HUDEP-2 (cell line): Measurements from ENCODE around the gene HYLS1.

ENCODE experiments used
- DNase-seq, 76 experiments: peaks; one replicate each; lab custom pipeline; 2025; ENCODE audit not compliant: unreplicated experiment in 76 of 76; lab: John Stamatoyannopoulos, UW

The HYLS1 gene

DNA sequence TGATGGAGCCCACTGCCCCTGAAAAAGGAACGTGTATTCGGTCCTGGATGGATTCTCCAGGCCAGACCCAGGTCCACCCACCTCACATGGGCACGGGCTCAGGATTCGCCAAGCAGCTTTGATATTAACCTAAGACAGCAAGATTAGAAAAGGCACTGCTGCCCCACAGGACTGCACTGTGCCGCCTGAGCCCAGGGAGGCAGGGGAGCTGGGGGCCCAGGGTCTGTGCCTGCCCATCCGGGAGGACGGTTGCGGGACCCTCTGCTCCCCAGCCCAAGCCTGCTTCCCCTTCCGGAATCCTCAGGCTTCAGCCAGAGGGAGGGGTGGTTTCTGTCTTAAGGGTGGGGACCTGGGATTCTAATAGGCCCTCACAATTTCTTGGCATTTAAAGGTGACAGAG, 44.8 kb downstream of the HYLS1 start:
- no peak for DNase-seq

DNA sequence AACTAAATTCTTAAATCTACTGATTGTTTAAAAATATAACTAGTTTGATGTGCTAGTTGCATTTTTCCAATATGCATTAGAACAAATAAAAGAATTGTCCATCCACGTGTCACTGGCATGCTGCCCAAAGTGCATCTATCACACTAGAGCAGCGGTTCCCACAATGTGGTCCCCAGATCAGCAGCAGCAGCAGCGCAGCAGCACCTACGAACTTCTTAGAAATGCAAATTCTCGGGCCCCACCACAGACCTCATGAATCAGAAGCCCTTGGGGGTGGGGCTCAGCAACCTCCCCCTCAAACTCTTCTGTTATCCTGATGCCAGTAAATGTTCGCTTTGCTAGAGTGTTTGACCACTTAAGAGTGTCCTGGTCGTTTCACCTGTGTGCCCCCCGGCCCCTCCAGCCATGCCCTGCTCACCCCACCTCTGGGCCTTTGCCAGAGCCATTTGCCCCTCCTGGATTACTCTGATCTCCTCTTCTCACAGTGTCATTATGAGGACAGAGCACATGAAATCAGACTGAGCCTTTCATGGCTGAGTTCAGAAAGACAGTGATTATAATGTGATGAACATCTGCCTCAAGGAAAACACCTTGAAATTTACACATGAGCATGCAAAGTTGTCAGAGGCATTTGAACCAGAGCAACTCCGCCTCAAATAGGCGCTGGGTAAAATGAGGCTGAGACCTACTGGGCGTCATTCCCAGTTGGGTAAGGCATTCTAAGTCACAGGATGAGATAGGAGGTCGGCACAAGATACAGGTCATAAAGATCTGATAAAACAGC, 45.8 kb downstream of the HYLS1 start:
- DNase-seq, result no peak

DNA sequence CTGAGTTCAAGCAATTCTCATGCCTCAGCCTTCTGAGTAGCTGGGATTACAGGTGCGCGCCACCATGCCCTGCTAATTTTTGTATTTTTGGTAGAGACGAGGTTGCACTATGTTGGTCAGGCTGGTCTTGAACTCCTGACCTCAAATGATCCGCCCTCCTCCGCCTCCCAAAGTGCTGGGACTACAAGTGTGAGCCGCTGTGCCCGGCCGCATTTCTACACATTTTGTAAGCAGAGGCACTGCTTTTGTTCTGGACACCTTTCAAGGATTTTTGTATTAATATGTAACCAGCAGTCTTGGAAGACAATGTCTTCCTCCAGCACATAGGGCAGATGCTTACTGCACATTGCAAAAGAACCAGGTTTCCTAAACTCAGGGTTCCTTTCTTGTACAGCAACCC, 47.0 kb downstream of the HYLS1 start:
- DNase-seq, result no peak

DNA sequence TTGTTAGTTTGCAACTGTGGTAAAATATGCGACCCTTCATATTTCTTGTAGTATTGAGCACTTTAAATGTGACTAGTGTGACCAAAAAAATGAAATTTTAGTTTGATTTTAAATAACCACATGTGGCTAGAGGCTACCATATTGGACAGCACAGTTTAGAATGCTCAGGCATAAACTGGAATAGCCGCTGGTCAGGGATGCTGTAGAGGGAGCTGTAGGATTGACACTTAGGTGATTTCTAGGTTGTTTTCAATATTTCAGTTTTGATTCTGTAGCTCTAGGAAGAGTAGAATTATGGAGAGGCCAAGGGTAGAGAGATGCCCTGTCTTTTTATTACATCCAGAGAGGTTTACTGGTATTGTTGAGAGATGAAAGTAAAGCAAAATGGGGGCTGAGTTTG, 47.6 kb downstream of the HYLS1 start:
- no peak for DNase-seq

DNA sequence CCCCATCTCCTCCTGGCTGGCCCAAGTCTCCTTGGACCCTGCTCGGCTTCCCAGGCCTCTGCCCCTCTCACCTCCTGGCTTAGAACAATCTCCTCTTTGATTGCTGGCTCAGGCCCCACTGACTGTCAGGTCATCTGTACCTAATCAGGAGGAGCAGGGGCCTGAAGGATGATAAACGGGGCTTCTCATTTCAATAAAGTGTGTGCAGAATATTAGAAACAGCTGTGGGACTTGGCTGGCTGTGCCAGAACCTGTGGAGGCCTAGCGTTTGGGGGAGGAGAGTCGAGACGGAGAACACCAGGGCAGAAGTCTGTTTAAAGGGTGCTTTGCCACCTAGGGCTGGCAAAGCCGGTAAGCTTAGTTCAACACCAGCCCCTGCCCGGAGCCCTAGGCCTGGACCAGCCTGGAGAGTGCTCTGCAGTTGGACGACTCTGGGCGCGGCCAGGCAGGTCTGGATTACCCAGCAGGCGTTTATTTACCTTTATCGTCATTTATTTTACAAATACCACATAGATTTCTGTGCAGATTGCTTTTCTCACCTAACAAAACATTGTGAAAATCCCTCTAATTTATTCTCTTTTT, 48.2 kb downstream of the HYLS1 start:
- DNase-seq, result no peak

DNA sequence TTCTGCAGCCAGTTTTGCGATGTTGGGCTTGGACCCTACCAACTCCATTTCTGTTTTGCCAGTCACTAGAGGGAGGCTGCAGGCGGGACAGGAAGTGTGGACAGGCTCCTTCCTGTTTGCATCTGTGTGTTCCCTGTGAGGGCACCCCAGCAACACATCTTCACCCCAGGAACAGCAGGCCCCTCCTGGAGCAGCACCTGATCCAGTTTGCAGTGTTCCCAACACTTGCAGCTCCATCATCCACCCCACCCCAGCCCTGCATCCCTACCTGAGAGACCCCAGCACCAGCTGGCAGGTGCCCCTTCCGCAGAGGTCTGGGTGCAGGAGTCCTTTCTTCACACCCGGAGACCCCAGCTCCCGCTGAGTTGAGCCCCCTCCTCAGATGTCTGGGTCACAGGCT, 51.0 kb downstream of the HYLS1 start:
- no peak for DNase-seq

DNA sequence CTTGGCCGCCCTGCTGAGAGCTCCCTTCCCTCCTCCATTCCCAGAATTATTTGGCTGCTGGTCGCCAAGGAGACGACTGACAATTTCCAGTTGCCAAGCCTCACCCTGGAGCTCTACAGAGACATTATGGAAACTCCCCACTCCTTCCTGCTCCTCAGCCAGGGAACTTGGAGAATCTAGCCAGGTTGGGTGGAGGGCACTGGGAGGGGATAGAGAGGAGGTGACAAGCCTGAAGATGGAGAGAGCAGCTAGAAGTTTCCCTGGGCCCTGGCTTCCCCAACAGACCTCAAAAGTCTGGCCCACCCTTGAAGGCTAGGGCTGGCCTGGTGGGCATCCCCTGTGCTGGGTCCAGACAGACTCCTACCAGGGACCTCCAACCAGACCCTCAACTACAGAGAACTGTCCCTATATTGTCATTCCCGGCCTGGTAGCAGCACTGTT, 51.6 kb downstream of the HYLS1 start:
- DNase-seq, result no peak

DNA sequence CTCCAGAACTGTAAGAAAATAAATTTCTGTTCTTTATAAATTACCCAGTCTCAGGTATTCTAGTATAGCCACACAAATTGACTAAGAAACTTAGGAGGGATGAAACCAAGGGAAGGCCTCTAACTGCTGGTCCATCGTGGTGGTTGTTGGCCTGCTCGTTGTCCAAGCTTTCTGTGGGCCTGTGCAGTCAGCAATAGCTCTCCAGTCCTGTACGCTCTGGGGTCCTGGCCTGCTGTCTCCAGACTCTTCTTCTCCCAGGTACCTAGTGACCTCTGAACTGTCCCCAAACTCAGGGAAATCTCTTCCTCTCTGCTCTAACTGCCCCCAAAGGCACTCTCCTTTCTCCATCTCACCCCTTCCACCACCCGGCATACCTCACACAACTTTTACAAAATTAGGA, 52.7 kb downstream of the HYLS1 start:
- no peak for DNase-seq

DNA sequence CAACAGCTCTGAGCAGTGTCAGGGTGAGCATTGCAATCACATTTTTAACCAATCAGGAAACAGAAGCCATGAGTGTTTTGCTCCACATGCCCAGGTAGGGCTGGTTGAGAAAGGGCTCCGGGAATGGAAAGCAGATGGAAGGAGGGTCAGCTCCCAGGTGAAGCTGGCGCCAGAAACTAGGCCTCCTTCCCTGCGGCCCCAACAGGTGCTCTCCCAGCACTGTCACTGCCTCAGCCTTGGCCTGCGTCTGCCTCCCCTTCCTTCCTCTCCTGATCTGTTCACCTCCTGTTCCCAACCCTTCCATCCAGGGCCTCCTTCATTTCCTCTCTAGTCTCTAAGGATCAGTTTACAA, 53.8 kb downstream of the HYLS1 start:
- no peak for DNase-seq

DNA sequence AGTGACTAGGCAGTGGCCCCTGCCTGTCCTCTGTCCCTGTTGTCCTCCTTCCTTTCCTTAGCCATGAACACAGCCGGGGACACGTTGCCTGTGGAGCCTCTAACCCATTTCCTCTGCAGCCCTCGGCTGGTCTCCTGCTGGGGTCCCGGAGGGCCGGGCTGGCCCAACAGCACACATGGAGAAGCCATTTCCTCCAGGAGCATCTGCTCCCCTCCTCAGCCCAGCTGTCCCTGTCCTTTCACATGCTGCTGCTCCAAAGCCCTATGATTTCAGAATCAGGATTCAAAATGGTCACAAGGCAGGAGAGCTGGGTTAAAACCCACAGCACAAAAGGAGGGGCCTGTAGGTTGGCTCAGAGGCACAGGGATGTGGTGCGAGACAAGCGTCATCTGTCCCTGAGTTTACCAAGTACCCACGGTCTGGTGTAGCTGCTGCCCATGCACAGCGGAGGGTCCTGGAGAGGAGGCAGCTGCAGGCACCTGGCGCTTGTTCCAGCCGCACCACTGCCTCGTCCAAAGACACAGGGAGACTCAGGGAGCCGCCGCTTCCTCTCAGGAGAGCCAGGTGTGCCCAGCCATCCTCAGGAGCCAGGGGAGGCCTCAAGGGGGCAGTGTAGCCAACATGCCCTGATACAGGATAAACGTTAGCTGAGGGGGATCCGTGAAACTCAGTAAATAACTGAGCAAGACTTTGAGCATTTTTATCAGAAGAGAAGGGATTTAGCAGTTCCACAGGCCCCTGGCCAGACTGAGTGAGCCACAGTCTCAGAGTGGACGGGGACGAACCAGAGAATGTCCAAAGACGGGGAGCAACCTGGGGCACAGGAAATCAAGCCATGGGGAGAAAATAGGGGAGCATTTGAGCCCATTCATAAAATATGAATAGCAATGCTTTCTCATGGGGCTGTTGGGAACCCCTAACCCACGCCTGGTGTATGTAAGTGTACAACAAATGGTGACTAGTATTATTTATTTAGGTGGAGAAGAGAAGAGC, 54.4 kb downstream of the HYLS1 start:
- peak in 14 of 76 experiments; percentile 1 to 34 (median 4) for DNase-seq

DNA sequence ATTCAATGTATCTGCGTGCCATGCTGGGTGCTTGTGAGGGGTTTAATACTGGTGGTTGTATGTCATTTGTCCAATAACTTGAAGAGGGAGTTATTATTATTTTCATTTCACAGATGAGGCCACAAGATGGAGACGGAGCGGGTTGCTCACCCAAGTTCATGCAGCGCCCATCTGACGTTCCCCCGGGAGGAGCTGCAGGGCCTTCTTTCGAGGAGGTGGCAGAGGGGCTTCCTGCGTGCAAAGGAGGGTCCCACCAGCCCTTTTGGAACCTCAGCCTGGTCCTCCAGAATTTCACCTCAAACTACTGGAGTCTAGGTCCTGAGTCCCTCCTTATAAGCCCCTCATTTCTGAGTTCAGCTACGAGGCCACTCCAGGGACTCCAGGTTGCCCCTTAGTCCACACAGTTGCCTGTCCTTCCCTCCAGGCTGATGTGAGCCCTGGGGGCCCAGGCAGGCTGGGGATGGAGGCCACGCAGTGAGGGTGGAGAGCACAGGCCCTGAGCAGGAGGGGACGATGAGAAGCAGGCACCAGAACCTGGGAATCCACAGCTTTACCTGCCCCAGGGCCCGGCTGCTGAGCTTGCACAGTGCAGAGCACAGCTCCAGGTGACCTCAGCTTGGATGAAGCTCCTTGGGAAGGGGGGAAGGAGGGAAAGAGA, 55.4 kb downstream of the HYLS1 start:
- DNase-seq, result no peak

DNA sequence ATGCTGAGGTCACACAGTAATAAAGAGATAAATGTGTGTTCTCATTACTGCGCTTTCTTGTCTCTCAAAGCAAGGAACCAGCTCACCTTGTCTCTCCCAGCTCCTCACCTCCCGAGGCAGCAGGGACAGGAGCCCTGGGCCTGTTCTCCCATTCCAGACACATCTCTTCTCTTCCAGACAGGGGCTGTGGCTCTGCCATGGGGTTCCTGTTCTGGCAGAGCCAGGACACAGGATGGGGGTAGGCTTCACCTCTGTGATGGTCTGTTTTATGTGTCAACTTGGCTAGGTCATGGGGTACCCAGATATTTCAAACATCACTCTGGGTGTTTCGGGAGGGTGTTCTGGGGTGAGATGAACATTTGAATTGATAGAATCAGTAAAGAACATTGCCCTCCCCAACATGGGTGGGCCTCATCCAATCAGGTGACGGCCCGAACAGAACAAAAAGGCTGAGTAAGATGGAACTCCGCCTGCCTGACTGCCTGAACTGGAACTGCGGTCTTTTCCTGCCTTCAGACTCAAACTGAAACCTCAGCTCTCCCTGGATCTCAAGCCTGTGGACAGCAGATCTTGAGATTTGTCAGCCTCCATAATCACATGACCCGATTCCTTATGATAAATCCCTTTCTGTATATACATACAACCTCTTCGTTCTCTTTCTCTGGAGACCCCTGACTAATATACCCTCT, 56.3 kb downstream of the HYLS1 start:
- no peak for DNase-seq

DNA sequence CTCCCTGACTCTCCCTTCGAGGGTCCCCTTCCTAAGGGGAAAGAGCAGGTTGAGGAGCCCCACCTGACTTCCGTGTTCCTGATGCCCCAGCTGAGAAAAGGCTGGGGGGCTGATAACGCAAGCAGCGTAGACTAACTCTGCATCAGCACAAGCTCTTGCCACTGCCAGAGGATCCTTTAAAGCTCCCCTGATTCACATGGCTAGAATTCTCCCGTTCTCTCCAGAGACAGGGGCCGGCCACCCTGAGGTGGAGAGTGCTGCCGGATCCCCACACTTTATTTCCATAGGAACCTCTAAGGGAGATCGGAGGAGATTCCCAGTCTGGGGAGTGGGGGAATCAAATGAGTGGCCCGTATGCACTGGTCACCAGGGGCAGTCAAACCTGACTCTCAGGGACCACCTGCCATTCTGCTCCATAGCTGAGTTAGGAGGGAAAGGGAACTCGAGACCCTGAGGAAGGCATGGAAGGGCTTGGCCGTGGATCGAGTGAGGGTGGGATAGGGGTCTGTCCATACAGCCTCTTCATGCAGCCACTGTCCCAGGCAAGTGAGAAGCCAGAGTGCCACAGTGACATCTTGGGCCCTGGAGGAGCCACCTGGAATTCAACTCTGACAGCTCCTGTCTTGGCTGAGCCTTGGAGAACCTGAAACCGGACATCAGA, 57.0 kb downstream of the HYLS1 start:
- DNase-seq, result no peak

DNA sequence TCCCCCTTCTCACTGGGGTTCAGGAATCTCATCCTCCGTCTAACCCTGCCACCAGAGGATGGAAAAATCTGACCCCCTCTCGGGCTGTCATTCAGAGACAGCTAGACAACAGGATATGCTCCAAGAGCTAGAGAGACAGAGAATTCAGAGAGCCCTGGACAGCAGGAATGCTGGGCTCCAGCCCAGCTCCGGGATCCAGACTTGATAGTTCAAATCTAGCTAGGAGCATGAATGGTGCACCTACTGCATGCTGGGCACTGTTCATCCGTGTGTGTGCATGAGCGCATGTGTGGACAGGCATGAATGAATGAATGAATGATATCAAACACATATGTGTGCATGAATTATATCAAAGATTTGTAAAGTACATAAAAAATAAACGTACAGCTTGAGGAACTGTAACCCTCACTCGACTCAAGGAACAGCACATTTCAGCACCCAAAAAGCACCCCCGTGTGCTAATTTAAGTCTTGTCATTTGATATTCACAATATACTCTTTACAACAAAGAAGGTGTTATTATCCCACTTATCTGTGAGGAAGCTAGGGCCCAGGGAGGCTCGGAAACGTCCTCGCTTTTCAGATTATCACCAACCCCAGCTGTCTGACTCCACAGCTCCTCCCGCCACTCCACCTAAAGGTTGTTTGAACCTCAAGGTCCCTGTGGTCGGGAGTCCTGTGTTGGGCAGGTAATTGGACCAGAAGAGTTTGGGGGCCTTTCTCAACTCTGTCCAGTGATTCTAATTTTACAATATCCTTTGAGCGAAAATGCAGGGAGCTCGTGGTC, 57.7 kb downstream of the HYLS1 start:
- no peak for DNase-seq

DNA sequence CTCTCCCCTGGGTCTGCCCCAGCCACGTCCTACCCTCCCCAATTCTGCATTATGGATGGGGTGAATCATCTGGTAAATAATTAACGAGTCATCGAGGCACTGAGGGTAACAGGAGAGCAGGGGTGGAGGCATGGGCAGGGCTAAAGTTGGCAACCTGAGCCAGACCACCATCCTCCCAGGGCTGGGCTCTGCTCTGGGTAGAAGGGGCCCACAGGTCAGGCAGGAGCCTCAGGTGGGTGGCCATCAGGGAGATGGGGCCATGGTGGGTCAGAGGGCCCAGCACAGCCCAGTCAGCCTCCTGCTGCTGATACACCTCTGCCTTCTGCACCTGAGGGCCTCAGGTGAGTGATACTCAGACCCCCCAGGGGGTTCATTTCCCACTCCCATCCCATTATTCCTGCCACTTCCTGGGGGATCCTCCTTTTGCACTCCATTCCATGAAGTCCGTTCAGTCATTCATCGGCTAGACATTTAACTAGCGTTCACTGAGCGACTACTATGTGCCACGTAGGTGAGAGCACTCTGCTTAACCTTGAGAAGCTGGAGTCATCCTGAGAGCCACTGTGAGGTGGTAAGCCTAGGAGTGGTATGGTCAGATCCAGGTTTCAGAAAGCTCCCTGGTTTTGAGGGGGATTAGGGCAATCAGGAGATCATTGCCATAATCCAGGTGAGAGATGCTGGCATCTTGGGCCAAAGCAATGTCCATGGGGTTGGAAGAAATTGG, 58.5 kb downstream of the HYLS1 start, which contains the start of gene VSIG10L2:
VSIG10L2 (plus strand) TSS at position 248 of the 724 bp plus-strand sequence; CDS start at position 260, 12 bp downstream.
- no peak for DNase-seq

DNA sequence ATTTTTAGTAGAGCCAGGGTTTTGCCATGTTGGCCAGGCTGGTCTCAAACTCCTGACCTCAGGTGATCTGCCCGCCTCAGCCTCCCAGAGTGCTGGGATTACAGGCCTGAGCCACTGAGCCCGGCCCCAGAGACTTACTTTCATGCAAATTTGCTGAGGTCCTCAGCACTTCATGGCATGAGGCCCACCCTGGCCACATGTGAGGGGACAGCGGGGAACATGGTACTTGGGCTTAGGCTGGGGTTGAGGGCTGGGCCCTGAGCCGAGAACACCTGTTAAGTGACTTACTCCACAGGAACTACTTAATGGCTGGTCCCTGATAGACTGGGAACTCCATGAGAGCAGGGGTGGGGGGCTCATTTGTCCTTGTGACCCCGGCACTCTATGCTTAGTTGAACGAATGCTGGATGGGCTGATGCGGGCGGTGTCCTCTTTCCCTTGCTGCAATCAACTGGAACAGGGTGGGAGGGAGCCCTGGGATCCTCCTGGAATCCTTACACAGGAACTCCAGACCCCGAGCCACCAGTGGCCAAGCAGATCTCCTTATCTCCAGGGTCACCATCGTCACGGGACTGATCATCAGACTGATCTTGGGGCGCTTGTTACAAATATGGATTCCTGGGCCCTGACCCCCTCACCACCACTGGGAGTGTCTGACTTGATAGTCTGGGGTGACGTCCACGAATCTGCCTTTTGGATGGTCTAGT, 59.4 kb downstream of the HYLS1 start:
- DNase-seq, result no peak

DNA sequence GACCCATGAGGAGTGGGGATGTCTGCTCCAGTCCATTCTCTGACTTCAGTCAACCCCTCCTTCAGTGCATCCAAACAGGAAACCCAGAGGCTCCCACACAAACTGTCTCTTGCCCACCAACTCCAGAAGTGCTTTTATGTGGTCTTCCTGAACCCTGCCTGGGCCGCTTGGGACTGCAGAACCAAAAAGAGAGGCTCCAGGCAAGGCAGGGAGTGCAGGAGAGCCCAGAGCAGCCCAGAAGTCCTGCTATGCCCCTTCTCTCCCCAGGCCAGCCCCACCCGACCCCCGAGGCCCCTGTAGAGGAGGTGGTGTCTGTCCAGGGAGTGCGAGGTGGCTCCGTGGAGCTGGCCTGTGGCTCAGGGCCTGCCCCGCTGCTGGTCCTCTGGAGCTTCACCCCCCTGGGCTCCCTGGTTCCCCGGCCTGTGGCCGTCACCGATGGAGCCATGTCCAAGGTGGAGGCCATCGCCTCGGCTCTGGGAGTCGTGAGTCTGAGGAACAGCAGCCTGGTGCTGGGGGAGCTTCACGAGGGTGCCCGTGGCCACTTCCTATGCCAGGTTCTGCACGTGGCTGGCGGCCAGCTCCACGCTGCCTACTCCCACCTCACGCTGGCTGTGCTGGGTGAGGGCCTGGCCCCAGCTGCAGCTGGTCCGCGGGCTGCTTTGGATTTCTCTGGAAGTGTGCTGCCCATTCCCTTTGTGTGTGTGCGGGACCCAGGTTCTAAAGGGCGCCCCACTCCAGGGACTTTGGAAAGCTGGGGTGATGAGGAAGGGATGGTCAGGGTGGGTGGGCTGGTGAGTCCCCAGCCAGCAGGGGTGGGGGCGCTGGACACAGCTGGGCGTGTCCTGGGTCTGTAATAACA, 60.2 kb downstream of the HYLS1 start:
- DNase-seq, result no peak
